ENCODE results near the gene RMI1.
A peak's percentile ranks its signal among the peaks of the same experiment; 100 is the strongest.

The RMI1 gene

GRCh38 chr9:83979812-83980394, 702 bp upstream of the RMI1 start, which contains the start of gene HNRNPK:
Gene HNRNPK, minus strand, starts transcription at chr9:83980215. Its CDS starts 1,963 bp downstream, at chr9:83978252.
- H2BK5ac ChIP-seq (ENCODE audit: low read length) = peak within 1 kb of the TSS; percentile 100
- H3K27ac ChIP-seq (replicated peaks; ENCODE audit: low read length) = peak within 1 kb of the TSS; percentile 94
- H3K4me1 ChIP-seq (ENCODE audit: control insufficient read depth in 2 of 2, insufficient read depth in 1 of 2, low read depth in 1 of 2, low read length in 2 of 2) = peaks cover 2 to 4% of the 10 kb centered on the region in 2 donors
- H3K79me1 ChIP-seq (ENCODE audit: low read depth, low read length) = peaks cover 6% of the 10 kb centered on the region
- H2BK120ac ChIP-seq (ENCODE audit: low read depth, low read length) = peak within 1 kb of the TSS; percentile 94
- H3K36me3 ChIP-seq (replicated peaks in 1 of 2; ENCODE audit: control insufficient read depth in 2 of 2, insufficient read depth in 2 of 2, low read length in 2 of 2) = peaks cover 6 to 63% of the 10 kb centered on the region in 2 donors
- peak within 1 kb of the TSS; percentile 100 for H3K18ac ChIP-seq (ENCODE audit: low read length)
- peak within 1 kb of the TSS; percentile 99 for H4K8ac ChIP-seq (ENCODE audit: low read depth, low read length)
- H2AFZ ChIP-seq (ENCODE audit: low read length) = peak within 1 kb of the TSS; percentile 86
- H3K14ac ChIP-seq (ENCODE audit: low read length) = peak within 1 kb of the TSS; percentile 99
- peak within 1 kb of the TSS; percentile 100 for H3K23ac ChIP-seq (ENCODE audit: low read depth, low read length, poor library complexity)
- DNase-seq (ENCODE audit: low spot score) = peak; percentile 99
- no peaks in the 10 kb centered on the region for H3K27me3 ChIP-seq (ENCODE audit: control insufficient read depth in 3 of 3, insufficient read depth in 3 of 3, low read depth in 1 of 3, low read length in 3 of 3)
- H2BK12ac ChIP-seq (ENCODE audit: low read length) = peak within 1 kb of the TSS; percentile 30
- H3K4me3 ChIP-seq (ENCODE audit: low read length in 2 of 2) = peak within 1 kb of the TSS; percentile 97 to 98
- no CpG with 5 or more reads among the region's 57 CpGs for WGBS, 2 donors (ENCODE audit: extremely low coverage in 2 of 2, insufficient read length in 2 of 2, insufficient replicate concordance in 1 of 2)
- H3K4me2 ChIP-seq (ENCODE audit: insufficient read depth, low read length, poor library complexity, severe bottlenecking) = peak within 1 kb of the TSS; percentile 45
- H3K4ac ChIP-seq (ENCODE audit: low read length) = peak within 1 kb of the TSS; percentile 100
- peak within 1 kb of the TSS; percentile 100 for H2BK15ac ChIP-seq (ENCODE audit: low read length)
- H2AK5ac ChIP-seq (ENCODE audit: low read depth, low read length) = peak within 1 kb of the TSS; percentile 100
- H4K91ac ChIP-seq (ENCODE audit: low read depth, low read length, poor library complexity) = peak within 1 kb of the TSS; percentile 100
- H3K9me3 ChIP-seq (replicated peaks in 1 of 2; ENCODE audit: control insufficient read depth in 2 of 2, insufficient read depth in 1 of 2, low read depth in 1 of 2, low read length in 2 of 2) = peaks cover 0 to 2% of the 10 kb centered on the region in 2 donors
- peak within 1 kb of the TSS; percentile 99 for H3K9ac ChIP-seq (ENCODE audit: low read depth, low read length, poor library complexity)

GRCh38 chr9:83981126-83981871, 694 bp downstream of the RMI1 start:
- no peak overlapping the region for H2BK120ac ChIP-seq (ENCODE audit: low read depth, low read length)
- peak overlapping the region; percentile 61 for H4K91ac ChIP-seq (ENCODE audit: low read depth, low read length, poor library complexity)
- peaks cover 0 to 57% of the 10 kb centered on the region in 2 donors for H3K36me3 ChIP-seq (replicated peaks in 1 of 2; ENCODE audit: control insufficient read depth in 2 of 2, insufficient read depth in 2 of 2, low read length in 2 of 2)
- H3K4me1 ChIP-seq (ENCODE audit: control insufficient read depth in 2 of 2, insufficient read depth in 1 of 2, low read depth in 1 of 2, low read length in 2 of 2) = peaks cover 0 to 4% of the 10 kb centered on the region in 2 donors
- H2BK12ac ChIP-seq (ENCODE audit: low read length) = no peak overlapping the region
- H2AK5ac ChIP-seq (ENCODE audit: low read depth, low read length) = no peak overlapping the region
- no peak for DNase-seq (ENCODE audit: low spot score)
- no peaks in the 10 kb centered on the region for H3K27me3 ChIP-seq (ENCODE audit: control insufficient read depth in 3 of 3, insufficient read depth in 3 of 3, low read depth in 1 of 3, low read length in 3 of 3)
- peaks cover 3% of the 10 kb centered on the region for H3K79me1 ChIP-seq (ENCODE audit: low read depth, low read length)
- H3K4ac ChIP-seq (ENCODE audit: low read length) = peak overlapping the region; percentile 84
- H4K8ac ChIP-seq (ENCODE audit: low read depth, low read length) = no peak overlapping the region
- H2BK5ac ChIP-seq (ENCODE audit: low read length) = peak overlapping the region; percentile 100
- H3K18ac ChIP-seq (ENCODE audit: low read length) = peak overlapping the region; percentile 99
- H3K4me3 ChIP-seq (ENCODE audit: low read length in 2 of 2) = peak overlapping the region; percentile 97 to 98
- H2AFZ ChIP-seq (ENCODE audit: low read length) = peak overlapping the region; percentile 86
- H3K9me3 ChIP-seq (replicated peaks in 1 of 2; ENCODE audit: control insufficient read depth in 2 of 2, insufficient read depth in 1 of 2, low read depth in 1 of 2, low read length in 2 of 2) = no peaks in the 10 kb centered on the region
- H3K14ac ChIP-seq (ENCODE audit: low read length) = peak overlapping the region; percentile 86
- no peak overlapping the region for H2BK15ac ChIP-seq (ENCODE audit: low read length)
- H3K27ac ChIP-seq (replicated peaks; ENCODE audit: low read length) = peak overlapping the region; percentile 89
- no CpG with 5 or more reads among the region's 29 CpGs for WGBS, 2 donors (ENCODE audit: extremely low coverage in 2 of 2, insufficient read length in 2 of 2, insufficient replicate concordance in 1 of 2)
- peak overlapping the region; percentile 72 for H3K4me2 ChIP-seq (ENCODE audit: insufficient read depth, low read length, poor library complexity, severe bottlenecking)
- H3K23ac ChIP-seq (ENCODE audit: low read depth, low read length, poor library complexity) = peak overlapping the region; percentile 87
- peak overlapping the region; percentile 99 for H3K9ac ChIP-seq (ENCODE audit: low read depth, low read length, poor library complexity)

- peaks cover 8 to 75% of the 10 kb centered on the region in 2 donors for H3K36me3 ChIP-seq (replicated peaks in 1 of 2; ENCODE audit: control insufficient read depth in 2 of 2, insufficient read depth in 2 of 2, low read length in 2 of 2)
- H4K8ac ChIP-seq (ENCODE audit: low read depth, low read length) = no peak overlapping the region
- peaks cover 0 to 10% of the 10 kb centered on the region in 2 donors for H3K9me3 ChIP-seq (replicated peaks in 1 of 2; ENCODE audit: control insufficient read depth in 2 of 2, insufficient read depth in 1 of 2, low read depth in 1 of 2, low read length in 2 of 2)
- no peak overlapping the region for H2BK5ac ChIP-seq (ENCODE audit: low read length)
- no peak overlapping the region for H3K18ac ChIP-seq (ENCODE audit: low read length)
- no peak for DNase-seq (ENCODE audit: low spot score)
- WGBS, 2 donors (ENCODE audit: extremely low coverage in 2 of 2, insufficient read length in 2 of 2, insufficient replicate concordance in 1 of 2) = no CpG with 5 or more reads among the region's 3 CpGs
- no peaks in the 10 kb centered on the region for H3K79me1 ChIP-seq (ENCODE audit: low read depth, low read length)
- H3K4me2 ChIP-seq (ENCODE audit: insufficient read depth, low read length, poor library complexity, severe bottlenecking) = no peak overlapping the region
- H4K91ac ChIP-seq (ENCODE audit: low read depth, low read length, poor library complexity) = no peak overlapping the region
- H2AK5ac ChIP-seq (ENCODE audit: low read depth, low read length) = no peak overlapping the region
- H3K4me1 ChIP-seq (ENCODE audit: control insufficient read depth in 2 of 2, insufficient read depth in 1 of 2, low read depth in 1 of 2, low read length in 2 of 2) = peaks cover 0 to 2% of the 10 kb centered on the region in 2 donors
- no peak overlapping the region for H3K4me3 ChIP-seq (ENCODE audit: low read length in 2 of 2)
- H2BK120ac ChIP-seq (ENCODE audit: low read depth, low read length) = no peak overlapping the region
- no peak overlapping the region for H3K14ac ChIP-seq (ENCODE audit: low read length)
- H3K27ac ChIP-seq (replicated peaks; ENCODE audit: low read length) = no peak overlapping the region
- H3K4ac ChIP-seq (ENCODE audit: low read length) = no peak overlapping the region
- no peak overlapping the region for H3K23ac ChIP-seq (ENCODE audit: low read depth, low read length, poor library complexity)
- no peak overlapping the region for H2AFZ ChIP-seq (ENCODE audit: low read length)
- no peak overlapping the region for H3K9ac ChIP-seq (ENCODE audit: low read depth, low read length, poor library complexity)
- no peak overlapping the region for H2BK12ac ChIP-seq (ENCODE audit: low read length)
- no peaks in the 10 kb centered on the region for H3K27me3 ChIP-seq (ENCODE audit: control insufficient read depth in 3 of 3, insufficient read depth in 3 of 3, low read depth in 1 of 3, low read length in 3 of 3)
- no peak overlapping the region for H2BK15ac ChIP-seq (ENCODE audit: low read length)
Observed at GRCh38 chr9:83986195-83986594, 5.6 kb downstream of the RMI1 start.

- Histone ChIP-seq H3K36me3 (replicated peaks in 1 of 2; ENCODE audit: control insufficient read depth in 2 of 2, insufficient read depth in 2 of 2, low read length in 2 of 2) (peaks cover 8 to 82% of the 10 kb centered on the region in 2 donors), H4K91ac (ENCODE audit: low read depth, low read length, poor library complexity) (no peak overlapping the region), H3K4me3 (ENCODE audit: low read length in 2 of 2) (no peak overlapping the region), H3K27me3 (ENCODE audit: control insufficient read depth in 3 of 3, insufficient read depth in 3 of 3, low read depth in 1 of 3, low read length in 3 of 3) (no peaks in the 10 kb centered on the region), H4K8ac (ENCODE audit: low read depth, low read length) (no peak overlapping the region), H3K14ac (ENCODE audit: low read length) (no peak overlapping the region), H3K9ac (ENCODE audit: low read depth, low read length, poor library complexity) (no peak overlapping the region), H3K79me1 (ENCODE audit: low read depth, low read length) (no peaks in the 10 kb centered on the region), H3K9me3 (replicated peaks in 1 of 2; ENCODE audit: control insufficient read depth in 2 of 2, insufficient read depth in 1 of 2, low read depth in 1 of 2, low read length in 2 of 2) (peaks cover 0 to 10% of the 10 kb centered on the region in 2 donors), H3K4ac (ENCODE audit: low read length) (no peak overlapping the region), H2BK12ac (ENCODE audit: low read length) (no peak overlapping the region), H2AK5ac (ENCODE audit: low read depth, low read length) (no peak overlapping the region), H2BK120ac (ENCODE audit: low read depth, low read length) (no peak overlapping the region), H2AFZ (ENCODE audit: low read length) (no peak overlapping the region), H3K4me1 (ENCODE audit: control insufficient read depth in 2 of 2, insufficient read depth in 1 of 2, low read depth in 1 of 2, low read length in 2 of 2) (peaks cover 0 to 2% of the 10 kb centered on the region in 2 donors), H2BK5ac (ENCODE audit: low read length) (no peak overlapping the region), H2BK15ac (ENCODE audit: low read length) (no peak overlapping the region), H3K18ac (ENCODE audit: low read length) (no peak overlapping the region), H3K27ac (replicated peaks; ENCODE audit: low read length) (no peak overlapping the region), H3K4me2 (ENCODE audit: insufficient read depth, low read length, poor library complexity, severe bottlenecking) (no peak overlapping the region), H3K23ac (ENCODE audit: low read depth, low read length, poor library complexity) (no peak overlapping the region)
- no peak for DNase-seq (ENCODE audit: low spot score)
- WGBS, 2 donors (ENCODE audit: extremely low coverage in 2 of 2, insufficient read length in 2 of 2, insufficient replicate concordance in 1 of 2) = no CpG with 5 or more reads among the region's 11 CpGs
Observed at GRCh38 chr9:83986765-83987401, 6.3 kb downstream of the RMI1 start.

Measured in neuronal stem cell (in vitro differentiated cells).